HG03432 (cell line): ENCODE results near the gene MYH14.

Source experiments
- ATAC-seq: cut with Tn5 transposase; IDR thresholded peaks from one replicate; pipeline ENCODE4 v1.9.1; 2021; ENCODE audit warnings: mild to moderate bottlenecking, moderate library complexity; ENCODE audit not compliant: unreplicated experiment

The MYH14 gene

GRCh38 chr19:50192463-50193211 lies 10.8 kb upstream of the MYH14 start:
- no peak for ATAC-seq

GRCh38 chr19:50195224-50195623 lies 8.2 kb upstream of the MYH14 start:
- ATAC-seq: no peak

- no peak for ATAC-seq
Observed at GRCh38 chr19:50196322-50196932, 7.0 kb upstream of the MYH14 start.

GRCh38 chr19:50197348-50197747 lies 6.1 kb upstream of the MYH14 start:
- no peak for ATAC-seq

GRCh38 chr19:50198431-50199258 lies 4.8 kb upstream of the MYH14 start:
- no peak for ATAC-seq

- ATAC-seq: no peak
Observed at GRCh38 chr19:50199259-50199555, 4.2 kb upstream of the MYH14 start.

GRCh38 chr19:50202386-50202785 lies 1.0 kb upstream of the MYH14 start:
- ATAC-seq: no peak

GRCh38 chr19:50202962-50203280 lies 501 bp upstream of the MYH14 start:
- ATAC-seq: no peak

GRCh38 chr19:50204081-50204428 lies 633 bp downstream of the MYH14 start:
- ATAC-seq: no peak

GRCh38 chr19:50204811-50205675 lies 1.6 kb downstream of the MYH14 start:
- ATAC-seq: no peak

- no peak for ATAC-seq
Observed at GRCh38 chr19:50205681-50206138, 2.3 kb downstream of the MYH14 start.

GRCh38 chr19:50206191-50206590 lies 2.8 kb downstream of the MYH14 start:
- no peak for ATAC-seq

GRCh38 chr19:50207730-50208129 lies 4.3 kb downstream of the MYH14 start:
- no peak for ATAC-seq

- no peak for ATAC-seq
Observed at GRCh38 chr19:50209131-50209530, 5.7 kb downstream of the MYH14 start.

- ATAC-seq: no peak
Observed at GRCh38 chr19:50210425-50210824, 7.0 kb downstream of the MYH14 start.

GRCh38 chr19:50213925-50214324 lies 10.5 kb downstream of the MYH14 start:
- no peak for ATAC-seq

GRCh38 chr19:50214699-50215543 lies 11.5 kb downstream of the MYH14 start:
- ATAC-seq: no peak

GRCh38 chr19:50215820-50216219 lies 12.4 kb downstream of the MYH14 start:
- ATAC-seq: no peak

- ATAC-seq: no peak
Observed at GRCh38 chr19:50221087-50221486, 17.7 kb downstream of the MYH14 start.

- ATAC-seq: no peak
Observed at GRCh38 chr19:50222691-50223438, 19.4 kb downstream of the MYH14 start.
